Stimulated activated memory B cell treated with anti-CD40 and anti-IgM and Interleukin-4, amounts not matched to agents 10 μg/mL and 1 μg/mL and 100 μg/mL, for 72 hours (primary cell): ENCODE results near the gene YBX2.

Experiments
- ATAC-seq: fragments of 150-1000 bp; cut with Tn5 transposase; 2 replicates; pipeline ENCODE4 v1.10.0; 2021
- H3K27ac Mint-ChIP-seq: one replicate; pipeline ENCODE4 v1.8.0; 2022; ENCODE audit warnings: mild to moderate bottlenecking, mixed read lengths
- H3K27me3 Mint-ChIP-seq: one replicate; pipeline ENCODE4 v1.8.0; 2022; ENCODE audit warnings: mixed read lengths
- H3K36me3 Mint-ChIP-seq: one replicate; pipeline ENCODE4 v1.8.0; 2022; ENCODE audit warnings: mixed read lengths
- H3K4me1 Mint-ChIP-seq: one replicate; pipeline ENCODE4 v1.8.0; 2022; ENCODE audit warnings: mixed read lengths
- H3K4me3 Mint-ChIP-seq: one replicate; pipeline ENCODE4 v1.8.0; 2022; ENCODE audit warnings: mild to moderate bottlenecking, moderate library complexity, mixed read lengths
- H3K9me3 Mint-ChIP-seq: one replicate; pipeline ENCODE4 v1.8.0; 2022; ENCODE audit warnings: mixed read lengths

The YBX2 gene

DNA sequence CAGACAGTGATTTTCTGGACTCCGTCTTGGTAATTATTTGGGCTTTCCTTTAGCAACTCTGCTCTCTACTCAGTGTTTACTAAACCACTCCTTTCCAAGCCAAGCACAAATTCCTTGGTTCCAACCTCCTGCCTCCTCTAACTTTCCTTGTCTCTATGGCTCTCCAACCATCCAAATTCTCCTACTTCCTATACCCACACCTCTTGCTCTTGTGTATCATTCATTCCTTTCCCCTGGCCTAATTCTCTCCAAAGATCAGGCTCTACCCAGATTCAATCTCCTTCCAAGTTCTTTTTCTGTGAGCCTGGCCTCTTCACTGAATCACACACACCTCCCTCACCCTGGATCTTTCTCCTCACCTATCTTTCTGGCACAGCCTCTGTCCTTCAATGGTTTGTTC lies 33.6 kb upstream of the YBX2 start:
- peaks cover 59% of the 10 kb centered on the region for H3K4me1 Mint-ChIP-seq
- peaks cover 20% of the 10 kb centered on the region for H3K36me3 Mint-ChIP-seq
- H3K27ac Mint-ChIP-seq: peak overlapping the region; percentile 99
- H3K4me3 Mint-ChIP-seq: peak overlapping the region; percentile 99
- H3K27me3 Mint-ChIP-seq: no peaks in the 10 kb centered on the region
- no peak for ATAC-seq
- H3K9me3 Mint-ChIP-seq: no peaks in the 10 kb centered on the region

DNA sequence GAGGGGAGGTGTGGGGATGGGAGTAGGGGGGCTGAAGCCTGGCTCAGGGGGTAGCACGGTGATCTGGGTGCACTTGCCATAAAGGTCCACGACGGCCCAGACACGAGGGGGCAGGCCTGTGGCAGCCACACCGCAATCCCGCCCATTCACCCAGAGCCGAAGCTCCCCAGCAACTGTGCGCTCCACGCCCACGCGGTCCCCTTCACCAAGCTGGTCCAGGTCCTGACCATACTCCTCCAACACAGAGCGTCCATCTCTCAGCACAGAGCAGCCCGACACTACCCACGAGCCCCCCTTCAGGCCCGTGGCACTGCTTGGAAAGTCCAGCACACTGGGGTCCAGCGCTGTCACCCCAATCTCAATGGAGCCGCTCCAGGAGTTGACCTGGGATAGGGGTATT lies 33.1 kb upstream of the YBX2 start:
- peak overlapping the region; percentile 99 for H3K27ac Mint-ChIP-seq

DNA sequence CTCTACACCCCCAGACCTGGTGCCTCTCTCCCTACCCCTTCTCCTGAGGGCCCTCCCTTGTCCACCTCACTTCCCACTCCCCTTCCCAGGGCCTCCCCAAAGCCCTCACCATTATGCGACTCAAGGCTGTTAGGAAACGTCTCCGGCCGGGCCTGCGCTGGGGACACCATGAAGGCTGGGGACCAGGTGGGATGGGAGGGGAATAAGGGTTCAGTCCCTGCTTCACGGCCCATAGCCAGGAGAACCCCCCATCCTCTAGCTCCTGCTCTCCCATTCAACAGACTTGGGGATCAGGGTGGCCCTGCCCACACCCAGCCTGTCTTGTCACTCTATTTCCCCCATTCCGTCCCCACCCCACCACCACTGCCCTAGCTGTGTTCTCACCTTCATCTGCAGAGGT lies 32.6 kb upstream of the YBX2 start:
- H3K4me1 Mint-ChIP-seq: peaks cover 50% of the 10 kb centered on the region
- ATAC-seq: no peak
- H3K9me3 Mint-ChIP-seq: no peaks in the 10 kb centered on the region
- no peaks in the 10 kb centered on the region for H3K27me3 Mint-ChIP-seq
- H3K4me3 Mint-ChIP-seq: no peak overlapping the region
- peak overlapping the region; percentile 99 for H3K27ac Mint-ChIP-seq
- H3K36me3 Mint-ChIP-seq: peaks cover 26% of the 10 kb centered on the region

More for the DNA sequence above, 33.1 kb upstream of the YBX2 start:
- Mint-ChIP-seq H3K4me1 (peaks cover 55% of the 10 kb centered on the region), H3K36me3 (peaks cover 21% of the 10 kb centered on the region), H3K27me3 (no peaks in the 10 kb centered on the region), H3K9me3 (no peaks in the 10 kb centered on the region), H3K4me3 (peak overlapping the region; percentile 99)
- ATAC-seq: no peak

- Mint-ChIP-seq H3K27me3 (no peaks in the 10 kb centered on the region), H3K4me3 (no peak overlapping the region), H3K36me3 (peaks cover 35% of the 10 kb centered on the region), H3K27ac (no peak overlapping the region), H3K9me3 (no peaks in the 10 kb centered on the region), H3K4me1 (peaks cover 45% of the 10 kb centered on the region)
- ATAC-seq: no peak
Measured at GRCh38 chr17:7326186-7326585, 31.7 kb upstream of the YBX2 start.

DNA sequence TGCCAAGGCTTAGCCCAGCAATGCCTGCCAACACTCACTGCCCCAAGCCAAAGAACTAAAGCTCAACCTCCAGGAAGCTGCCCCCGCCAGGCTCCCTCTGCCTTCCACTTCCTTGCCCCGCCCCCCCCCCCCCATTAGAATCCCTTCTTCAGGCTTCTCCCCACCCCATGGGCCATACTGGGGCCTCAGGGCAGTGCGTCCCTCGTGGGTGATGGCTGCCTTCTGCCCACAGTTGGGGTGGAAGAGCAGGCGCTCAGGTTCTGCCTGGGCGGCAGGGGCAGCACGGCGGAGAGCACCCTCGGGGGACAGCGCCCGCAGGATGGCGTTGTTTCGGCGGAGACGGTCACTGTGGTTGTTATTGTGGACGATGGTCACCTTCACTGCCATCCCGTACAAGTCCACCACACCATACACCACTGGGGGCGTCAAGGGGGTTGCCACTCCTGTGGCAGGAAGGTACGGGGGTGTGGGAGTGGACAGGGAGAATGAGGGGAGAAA lies 30.6 kb upstream of the YBX2 start:
- no peaks in the 10 kb centered on the region for H3K27me3 Mint-ChIP-seq
- no peaks in the 10 kb centered on the region for H3K9me3 Mint-ChIP-seq
- no peak overlapping the region for H3K27ac Mint-ChIP-seq

GRCh38 chr17:7324438-7324779 lies 30.0 kb upstream of the YBX2 start:
- no peak overlapping the region for H3K27ac Mint-ChIP-seq
- H3K36me3 Mint-ChIP-seq: peaks cover 39% of the 10 kb centered on the region
- H3K9me3 Mint-ChIP-seq: no peaks in the 10 kb centered on the region
- H3K4me1 Mint-ChIP-seq: peaks cover 30% of the 10 kb centered on the region
- ATAC-seq: no peak
- no peaks in the 10 kb centered on the region for H3K27me3 Mint-ChIP-seq
- no peak overlapping the region for H3K4me3 Mint-ChIP-seq

More for the DNA sequence above, 30.6 kb upstream of the YBX2 start:
- Mint-ChIP-seq H3K36me3 (peaks cover 39% of the 10 kb centered on the region), H3K4me1 (peaks cover 34% of the 10 kb centered on the region), H3K4me3 (no peak overlapping the region)
- no peak for ATAC-seq

- Mint-ChIP-seq H3K27ac (no peak overlapping the region), H3K4me3 (no peak overlapping the region), H3K4me1 (peaks cover 28% of the 10 kb centered on the region), H3K27me3 (no peaks in the 10 kb centered on the region), H3K36me3 (peaks cover 40% of the 10 kb centered on the region), H3K9me3 (no peaks in the 10 kb centered on the region)
- peak; percentile 49 for ATAC-seq
Measured at GRCh38 chr17:7323731-7324437, 29.4 kb upstream of the YBX2 start.

GRCh38 chr17:7322520-7323194 lies 28.2 kb upstream of the YBX2 start:
- no peaks in the 10 kb centered on the region for H3K9me3 Mint-ChIP-seq
- ATAC-seq: no peak
- H3K4me1 Mint-ChIP-seq: peaks cover 16% of the 10 kb centered on the region
- peaks cover 47% of the 10 kb centered on the region for H3K36me3 Mint-ChIP-seq
- H3K27me3 Mint-ChIP-seq: no peaks in the 10 kb centered on the region
- no peak overlapping the region for H3K27ac Mint-ChIP-seq
- H3K4me3 Mint-ChIP-seq: no peak overlapping the region

DNA sequence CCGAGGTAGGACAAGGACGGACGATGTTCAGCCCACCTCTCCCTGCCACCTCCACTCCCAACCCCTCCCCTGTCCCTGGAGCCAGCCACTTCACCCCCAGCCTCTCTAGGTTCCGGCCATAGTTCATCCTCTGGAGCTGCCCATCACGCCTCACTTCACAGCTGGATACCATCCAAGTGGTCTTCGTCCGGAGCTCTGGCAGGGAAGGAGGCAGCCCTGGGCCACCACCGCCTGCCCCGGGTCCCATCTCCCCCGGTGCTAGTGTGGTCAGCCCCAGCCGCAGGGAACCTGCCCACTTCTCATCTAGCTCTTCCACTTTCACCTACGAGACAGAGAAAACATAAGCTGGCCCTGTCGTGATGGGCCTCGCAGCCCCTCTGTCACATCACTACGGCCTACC lies 27.0 kb upstream of the YBX2 start:
- Mint-ChIP-seq H3K27me3 (no peaks in the 10 kb centered on the region), H3K27ac (no peak overlapping the region), H3K4me1 (peaks cover 7% of the 10 kb centered on the region), H3K36me3 (peaks cover 57% of the 10 kb centered on the region), H3K9me3 (no peaks in the 10 kb centered on the region), H3K4me3 (no peak overlapping the region)
- ATAC-seq: no peak

DNA sequence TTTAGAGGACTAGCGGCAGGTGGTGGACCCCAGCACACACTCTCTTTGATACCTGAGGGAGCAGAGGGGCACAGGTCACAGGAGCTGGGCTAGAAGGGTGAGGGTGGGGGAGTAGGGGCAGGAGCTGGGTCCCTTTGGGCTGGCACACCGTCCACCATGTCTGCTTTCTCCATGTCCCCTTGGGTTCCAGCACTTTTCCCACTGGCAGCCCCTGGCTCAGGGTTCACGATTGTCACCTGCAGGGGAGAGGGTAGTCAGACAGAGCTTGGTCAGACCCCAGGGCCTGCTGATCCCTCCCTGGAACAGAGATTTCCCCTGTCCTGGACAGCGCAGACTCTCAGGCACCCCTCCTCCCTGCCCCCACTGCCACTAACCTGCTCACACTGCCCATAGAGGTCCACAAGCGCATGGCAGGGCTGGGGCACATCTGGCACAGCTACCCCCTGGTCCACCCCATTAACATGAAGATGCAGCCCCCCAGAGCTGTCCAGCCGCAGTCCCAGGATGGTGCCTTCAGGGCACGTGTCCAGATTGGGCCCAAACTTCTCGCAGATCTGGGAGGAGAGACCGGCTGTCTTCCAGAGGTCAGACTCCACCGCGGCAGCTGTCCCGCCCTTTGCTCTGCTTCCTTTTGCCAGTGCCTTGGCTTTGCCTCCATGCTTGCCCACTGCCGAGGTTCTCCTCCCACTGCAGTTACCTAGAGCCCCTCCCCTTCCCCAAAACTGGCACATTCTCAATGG lies 23.9 kb upstream of the YBX2 start:
- no peaks in the 10 kb centered on the region for H3K27me3 Mint-ChIP-seq
- no peak for ATAC-seq
- no peak overlapping the region for H3K4me3 Mint-ChIP-seq
- H3K27ac Mint-ChIP-seq: peak overlapping the region; percentile 22
- no peaks in the 10 kb centered on the region for H3K9me3 Mint-ChIP-seq
- peaks cover 59% of the 10 kb centered on the region for H3K36me3 Mint-ChIP-seq
- H3K4me1 Mint-ChIP-seq: peaks cover 25% of the 10 kb centered on the region

- Mint-ChIP-seq H3K9me3 (no peaks in the 10 kb centered on the region), H3K27ac (peak overlapping the region; percentile 22), H3K4me3 (no peak overlapping the region), H3K4me1 (peaks cover 35% of the 10 kb centered on the region), H3K27me3 (no peaks in the 10 kb centered on the region), H3K36me3 (peaks cover 66% of the 10 kb centered on the region)
- ATAC-seq: no peak
Measured at GRCh38 chr17:7317161-7317803, 22.8 kb upstream of the YBX2 start.

DNA sequence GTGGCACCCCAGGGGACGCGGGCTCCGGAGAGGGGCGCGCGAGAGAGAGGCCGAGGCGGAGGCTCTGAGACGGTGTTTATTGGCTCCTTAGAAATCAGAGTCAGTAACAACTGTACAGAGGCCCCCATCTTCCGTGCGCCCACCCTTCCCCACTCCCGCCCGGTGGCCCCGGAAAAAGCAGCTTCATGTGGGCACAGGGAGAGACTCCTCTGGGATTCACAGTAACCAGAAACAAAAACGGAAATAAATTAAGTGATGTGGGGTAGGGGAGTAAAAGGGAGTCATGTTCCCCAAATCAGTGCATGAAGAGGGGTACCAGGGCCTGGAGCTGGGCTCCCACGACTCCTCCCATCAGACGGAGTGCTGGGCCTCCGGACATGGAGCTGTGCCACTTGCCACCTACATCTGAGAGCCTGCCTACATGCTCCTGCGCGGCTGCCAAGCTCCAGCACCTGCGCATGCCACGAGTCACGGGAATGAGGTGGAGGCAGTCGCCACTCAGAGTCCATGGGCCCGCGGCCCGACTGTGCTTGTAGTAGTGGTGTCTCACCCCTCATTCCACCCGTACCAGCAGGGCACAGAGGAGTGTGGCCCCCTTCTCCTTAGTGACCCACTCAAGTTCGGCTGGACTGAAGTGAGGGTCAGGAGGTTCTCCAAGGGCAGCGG lies 21.3 kb upstream of the YBX2 start:
- peak overlapping the region; percentile 86 for H3K27ac Mint-ChIP-seq
- no peaks in the 10 kb centered on the region for H3K9me3 Mint-ChIP-seq
- H3K27me3 Mint-ChIP-seq: no peaks in the 10 kb centered on the region
- H3K4me3 Mint-ChIP-seq: peak overlapping the region; percentile 84
- peaks cover 66% of the 10 kb centered on the region for H3K36me3 Mint-ChIP-seq
- peaks cover 51% of the 10 kb centered on the region for H3K4me1 Mint-ChIP-seq
- no peak for ATAC-seq

DNA sequence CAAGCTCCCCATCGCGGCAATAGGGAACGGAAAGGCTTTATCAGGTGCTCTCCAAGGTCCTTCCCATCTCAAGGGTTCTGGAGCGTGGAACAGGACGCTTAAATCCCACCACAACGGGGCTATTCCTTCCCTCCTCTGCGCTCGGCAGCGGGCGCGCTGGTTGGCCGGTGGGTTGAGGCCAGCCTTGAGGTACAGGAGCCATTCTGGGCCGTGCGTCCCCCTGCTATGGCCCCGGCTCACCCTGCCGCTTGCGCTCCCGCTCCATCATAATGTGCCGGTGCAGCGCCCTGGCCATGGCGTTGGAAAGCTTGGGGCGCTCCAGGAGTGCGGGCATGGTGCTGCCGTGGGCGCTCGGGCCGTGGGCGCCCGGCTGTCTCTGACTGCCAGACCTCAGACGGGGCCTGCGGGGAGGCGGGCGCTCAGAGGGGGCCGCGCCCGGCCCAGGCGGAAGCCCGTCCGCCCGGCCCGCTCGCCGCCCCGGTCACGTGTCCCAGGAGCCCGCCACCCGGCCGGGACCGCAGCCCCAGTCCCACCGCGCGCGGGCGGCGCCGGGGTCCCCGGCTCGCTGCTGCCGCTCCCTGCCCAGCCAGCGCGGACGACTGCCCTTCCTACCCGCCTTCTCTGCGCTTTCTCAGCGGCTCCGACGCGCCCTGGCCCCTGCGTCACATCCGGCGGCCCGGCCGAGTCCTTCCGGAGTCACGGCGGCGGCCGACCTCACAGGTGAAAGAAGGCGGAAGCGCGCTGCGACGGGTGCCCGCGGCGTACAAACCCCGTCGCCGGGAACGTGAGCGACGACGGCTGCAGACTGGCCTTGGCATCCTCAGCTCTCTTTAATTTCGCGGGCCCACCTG lies 20.5 kb upstream of the YBX2 start, which contains the start of gene GPS2:
Gene GPS2 (minus strand): TSS at position 642 of the 851 bp plus-strand sequence. CDS start 308 bp downstream, at position 334.
- Mint-ChIP-seq H3K4me1 (peaks cover 59% of the 10 kb centered on the region), H3K27me3 (no peaks in the 10 kb centered on the region)
- ATAC-seq: peak; percentile 95

More for the DNA sequence above, 20.5 kb upstream of the YBX2 start, which contains the start of gene GPS2:
- Mint-ChIP-seq H3K9me3 (no peaks in the 10 kb centered on the region), H3K27ac (peak within 1 kb of the TSS; percentile 86), H3K4me3 (peak within 1 kb of the TSS; percentile 88), H3K36me3 (peaks cover 73% of the 10 kb centered on the region)
